MG63 (cell line): ENCODE measurements around the gene SLC25A26. TPM values are rescaled to one million over a fixed set of nuclear protein-coding genes. Genes with fewer than 3 reads are reported as not detected.

Source experiments
- DNase-seq: peaks from one replicate; pipeline ENCODE4 v3.0.0-alpha.2; 2020
- H3K27me3 ChIP-seq: fragments of 250-450 bp; sonication (Bioruptor Pico); 2 replicates; pipeline ENCODE4 v1.5.1; 2020; ENCODE audit warnings: mild to moderate bottlenecking, moderate library complexity
- H3K36me3 ChIP-seq: fragments of 250-450 bp; sonication (Bioruptor Pico); 2 replicates; pipeline ENCODE4 v1.5.1; 2020; ENCODE audit warnings: mild to moderate bottlenecking, moderate library complexity
- H3K4me3 ChIP-seq: fragments of 250-450 bp; sonication (Bioruptor Pico); 2 replicates; pipeline ENCODE4 v1.5.1; 2020; ENCODE audit warnings: mild to moderate bottlenecking, moderate library complexity
- H3K9me3 ChIP-seq: fragments of 250-450 bp; sonication (Bioruptor Pico); 2 replicates; pipeline ENCODE4 v1.5.1; 2020; ENCODE audit warnings: mild to moderate bottlenecking, moderate library complexity
- total RNA-seq: library from RNA; depleted of rRNA; stranded (reverse); fragments of >200 nt; shearing (Covaris generic); gene quantifications from 2 replicates; pipeline ENCODE4 v1.2.3, GENCODE V29; 2014; ENCODE audit warnings: low replicate concordance

SLC25A26 gene
- total RNA-seq, 1 experiment from 2014 or later = 16.9 TPM

DNA sequence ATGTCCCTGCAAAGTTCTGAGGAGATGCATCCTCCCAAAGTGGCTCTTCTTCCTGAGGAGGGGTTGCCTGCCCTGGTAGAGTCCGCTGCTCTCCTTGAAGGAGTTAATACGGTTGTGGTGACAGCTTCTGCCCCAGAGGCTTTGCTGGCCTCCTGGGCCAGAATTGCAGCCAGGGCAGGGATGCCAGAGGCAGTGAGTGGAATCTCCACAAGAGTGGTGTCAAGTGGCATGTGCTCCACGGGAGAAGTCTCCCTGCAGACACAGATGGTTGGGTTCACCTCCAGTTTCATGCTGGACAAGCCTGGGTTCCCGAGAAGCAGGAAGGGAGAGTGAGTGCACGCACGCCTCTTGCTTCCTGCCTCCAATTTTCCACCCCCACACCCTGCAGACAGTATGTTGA, 105.5 kb downstream of the SLC25A26 start:
- Histone ChIP-seq H3K36me3 (no peaks in the 10 kb centered on the region), H3K4me3 (no peak overlapping the region), H3K27me3 (no peaks in the 10 kb centered on the region), H3K9me3 (no peaks in the 10 kb centered on the region)
- no peak for DNase-seq

DNA sequence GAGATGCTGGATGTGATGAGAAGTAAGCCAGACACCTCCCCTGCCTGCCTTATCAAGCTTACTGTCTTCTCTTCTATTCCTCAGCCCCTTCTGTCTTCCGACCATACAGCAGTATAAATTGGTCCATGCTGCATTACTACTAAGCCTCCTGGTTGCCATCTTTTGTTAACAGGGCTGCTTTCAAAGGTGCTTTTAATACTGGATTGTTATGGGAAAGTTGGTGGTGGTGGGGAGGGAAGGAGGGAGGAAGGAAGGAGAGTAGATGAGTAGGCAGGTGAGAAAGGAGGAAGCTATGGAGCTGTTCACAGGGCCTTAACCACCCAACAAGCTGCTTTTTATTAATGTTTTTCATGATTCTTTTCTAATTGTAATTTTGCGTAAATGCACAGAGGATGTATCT, 114.9 kb downstream of the SLC25A26 start:
- Histone ChIP-seq H3K9me3 (no peaks in the 10 kb centered on the region), H3K27me3 (no peaks in the 10 kb centered on the region), H3K4me3 (no peak overlapping the region), H3K36me3 (no peaks in the 10 kb centered on the region)
- DNase-seq = no peak

DNA sequence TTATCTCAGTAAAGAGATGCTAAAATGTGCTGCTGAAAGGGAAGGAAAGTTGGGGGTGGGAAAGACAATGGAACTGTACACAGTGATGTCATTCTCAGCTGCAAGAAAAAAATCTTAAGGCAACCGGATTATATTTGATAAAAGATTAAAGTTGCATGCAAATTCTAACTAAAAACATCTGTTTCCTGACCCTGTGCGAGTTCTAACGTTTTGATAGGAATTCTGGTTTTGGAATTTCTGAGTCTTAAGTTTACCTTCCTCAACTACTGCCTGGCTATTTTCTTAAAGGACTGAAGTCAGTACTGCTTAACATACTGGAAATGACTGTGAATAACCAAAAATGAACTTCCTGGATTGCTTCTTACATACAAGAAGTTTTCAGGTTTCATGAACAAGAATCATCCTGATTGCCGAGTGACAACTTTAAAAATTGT, 115.5 kb downstream of the SLC25A26 start:
- no peak for DNase-seq
- H3K9me3 ChIP-seq = no peaks in the 10 kb centered on the region

DNA sequence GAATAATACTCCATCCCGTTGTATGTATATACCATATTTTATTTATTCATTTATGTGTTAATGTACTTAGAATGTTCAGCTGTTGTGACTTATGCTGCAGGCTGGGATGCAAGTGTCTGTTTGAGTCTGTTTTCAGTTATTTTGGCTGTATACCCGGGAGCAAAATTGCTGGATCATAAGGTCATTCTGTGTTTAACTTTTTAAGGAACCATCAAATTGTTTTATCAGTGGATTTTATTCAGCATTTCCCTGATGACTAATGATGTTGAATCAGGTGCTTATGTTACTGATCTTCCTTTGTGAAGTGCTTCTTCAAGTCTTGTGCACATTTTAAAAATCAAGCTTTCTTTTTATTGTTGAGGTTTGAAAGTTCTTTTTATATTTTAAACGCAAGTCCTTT, 118.1 kb downstream of the SLC25A26 start:
- Histone ChIP-seq H3K36me3 (no peaks in the 10 kb centered on the region), H3K9me3 (no peaks in the 10 kb centered on the region), H3K4me3 (no peak overlapping the region), H3K27me3 (no peaks in the 10 kb centered on the region)
- DNase-seq = no peak

More for the DNA sequence above, 115.5 kb downstream of the SLC25A26 start:
- Histone ChIP-seq H3K27me3 (no peaks in the 10 kb centered on the region), H3K4me3 (no peak overlapping the region), H3K36me3 (no peaks in the 10 kb centered on the region)

DNA sequence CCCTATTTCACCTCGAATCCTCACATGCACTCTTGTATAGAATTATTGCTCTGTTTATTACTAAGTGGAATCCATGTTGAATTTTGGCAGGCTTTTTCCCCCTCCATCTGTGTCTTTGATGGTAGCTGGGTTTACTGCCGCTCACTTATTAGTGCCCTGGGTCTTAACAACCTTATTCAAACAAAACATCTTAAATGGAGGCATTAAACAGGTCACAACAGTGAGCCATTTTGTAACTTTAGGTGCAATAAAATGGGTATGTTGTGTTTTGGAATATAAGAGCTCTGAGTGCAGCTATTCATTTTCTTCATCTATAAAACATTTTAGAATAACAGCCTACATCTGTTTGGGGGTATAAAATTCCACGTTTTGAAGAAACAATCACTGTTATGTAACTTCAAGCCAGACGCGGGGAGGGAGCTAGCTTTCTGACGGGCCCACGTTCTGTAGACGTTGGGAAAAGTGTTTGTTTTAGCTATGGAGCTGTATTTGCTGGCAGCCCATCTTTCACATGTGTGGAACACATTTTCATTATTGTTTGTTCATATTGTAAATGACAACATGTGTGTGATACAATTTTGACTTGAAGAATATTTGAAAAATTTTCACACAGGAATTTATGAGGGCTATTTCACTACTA, 122.0 kb downstream of the SLC25A26 start:
- no peak for DNase-seq

DNA sequence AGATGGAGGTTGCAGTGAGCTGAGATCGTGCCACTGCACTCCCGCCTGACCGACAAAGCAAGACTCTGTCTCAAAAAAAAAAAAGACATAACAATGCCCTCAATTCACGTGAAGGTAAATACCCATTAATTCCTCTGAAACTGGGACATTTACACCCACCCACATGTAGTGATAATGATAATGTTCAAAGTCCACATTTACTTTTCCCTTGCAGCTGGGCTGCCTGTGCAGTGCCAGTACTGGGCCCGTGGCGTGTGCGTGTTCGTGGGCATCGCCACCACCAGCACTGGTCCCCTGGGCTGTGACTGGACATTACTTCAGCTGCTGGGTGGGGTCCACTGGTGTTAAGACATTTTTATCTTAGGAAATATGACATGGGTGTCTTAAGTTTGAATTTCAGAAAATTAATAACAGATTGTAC, 123.6 kb downstream of the SLC25A26 start:
- DNase-seq = no peak
- Histone ChIP-seq H3K36me3 (no peaks in the 10 kb centered on the region), H3K9me3 (no peaks in the 10 kb centered on the region)

More for the DNA sequence above, 122.0 kb downstream of the SLC25A26 start:
- no peak overlapping the region for H3K4me3 ChIP-seq
- H3K9me3 ChIP-seq = no peaks in the 10 kb centered on the region
- H3K27me3 ChIP-seq = no peaks in the 10 kb centered on the region
- no peaks in the 10 kb centered on the region for H3K36me3 ChIP-seq

DNA sequence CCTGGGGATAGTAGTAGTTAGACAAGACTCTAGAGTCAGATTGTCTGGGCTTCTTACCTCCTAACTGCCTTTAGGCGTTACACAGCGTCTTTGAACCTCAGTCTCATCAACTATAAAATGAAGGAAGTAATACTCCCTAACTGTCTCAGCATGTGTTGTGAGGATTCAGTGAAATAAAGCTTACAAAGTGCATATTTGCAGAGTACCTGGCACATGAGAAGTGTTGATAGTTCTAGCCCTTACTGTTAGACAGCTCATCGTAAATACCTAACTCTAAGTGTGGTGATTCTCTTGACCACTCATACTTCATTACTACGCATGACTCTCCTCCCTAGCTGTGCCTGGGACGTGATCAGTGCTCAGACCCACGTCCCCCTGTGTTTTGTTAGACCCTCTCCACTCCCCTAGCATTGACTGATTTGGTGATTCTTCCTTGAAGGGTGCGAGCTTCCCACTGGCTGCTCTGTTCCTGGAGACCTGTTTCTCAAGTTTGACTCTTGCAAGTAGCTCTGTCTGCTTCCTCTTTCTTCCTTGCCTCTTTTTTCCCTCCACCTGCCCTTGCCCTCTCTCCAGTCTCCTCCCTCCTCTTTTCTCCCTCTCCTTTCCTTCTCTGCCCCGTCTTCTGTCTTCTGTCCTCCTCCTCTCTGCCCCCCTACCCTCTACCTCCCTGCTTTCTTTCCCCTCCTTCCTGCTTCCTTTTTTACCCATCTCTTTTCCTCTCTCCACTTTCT, 124.2 kb downstream of the SLC25A26 start:
- H3K27me3 ChIP-seq = no peaks in the 10 kb centered on the region
- DNase-seq = no peak
- H3K4me3 ChIP-seq = no peak overlapping the region

More for the DNA sequence above, 123.6 kb downstream of the SLC25A26 start:
- Histone ChIP-seq H3K4me3 (no peak overlapping the region), H3K27me3 (no peaks in the 10 kb centered on the region)

DNA sequence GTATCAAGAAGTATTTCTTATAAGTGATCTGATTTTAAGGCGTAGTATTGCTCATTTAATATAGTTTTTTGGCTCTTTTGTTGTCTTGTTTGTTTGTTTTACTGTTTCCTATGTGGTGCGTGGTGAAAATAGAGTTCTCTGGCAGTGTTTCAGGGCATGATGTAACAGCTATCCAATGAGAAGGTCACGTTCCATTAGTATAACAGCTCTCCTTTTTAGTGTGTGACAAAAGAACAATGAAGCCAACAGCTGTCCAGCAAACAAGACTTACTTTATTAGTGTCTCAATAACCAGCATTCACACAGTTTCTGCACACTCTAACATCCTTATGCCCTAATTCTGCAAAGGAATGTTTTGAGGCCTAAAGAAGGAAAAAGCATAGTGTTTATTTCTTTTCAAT, 127.9 kb downstream of the SLC25A26 start:
- Histone ChIP-seq H3K27me3 (no peaks in the 10 kb centered on the region), H3K4me3 (no peak overlapping the region), H3K9me3 (no peaks in the 10 kb centered on the region), H3K36me3 (no peaks in the 10 kb centered on the region)
- no peak for DNase-seq

More for the DNA sequence above, 124.2 kb downstream of the SLC25A26 start:
- Histone ChIP-seq H3K36me3 (no peaks in the 10 kb centered on the region), H3K9me3 (no peaks in the 10 kb centered on the region)

DNA sequence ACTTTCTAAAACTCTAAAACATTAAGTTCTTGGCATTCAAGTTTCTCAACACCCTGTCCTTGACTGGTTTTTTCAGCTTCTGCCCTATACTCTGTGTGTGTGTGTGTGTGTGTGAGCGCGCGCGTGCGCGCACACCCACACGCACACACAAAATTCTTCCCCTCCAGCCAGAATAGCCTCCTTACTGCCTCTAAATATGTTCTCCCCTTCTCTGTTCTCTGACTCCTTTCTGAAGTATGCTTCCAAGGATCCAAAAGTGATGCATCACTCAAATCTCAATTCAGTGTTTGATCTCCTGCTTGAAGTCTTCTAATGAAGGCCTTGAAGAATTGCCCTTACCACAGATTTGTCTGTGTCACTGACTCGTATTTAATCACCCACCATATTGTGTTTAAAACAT, 129.8 kb downstream of the SLC25A26 start:
- H3K4me3 ChIP-seq = no peak overlapping the region
- no peaks in the 10 kb centered on the region for H3K27me3 ChIP-seq
- no peaks in the 10 kb centered on the region for H3K36me3 ChIP-seq
- no peaks in the 10 kb centered on the region for H3K9me3 ChIP-seq
- DNase-seq = no peak

DNA sequence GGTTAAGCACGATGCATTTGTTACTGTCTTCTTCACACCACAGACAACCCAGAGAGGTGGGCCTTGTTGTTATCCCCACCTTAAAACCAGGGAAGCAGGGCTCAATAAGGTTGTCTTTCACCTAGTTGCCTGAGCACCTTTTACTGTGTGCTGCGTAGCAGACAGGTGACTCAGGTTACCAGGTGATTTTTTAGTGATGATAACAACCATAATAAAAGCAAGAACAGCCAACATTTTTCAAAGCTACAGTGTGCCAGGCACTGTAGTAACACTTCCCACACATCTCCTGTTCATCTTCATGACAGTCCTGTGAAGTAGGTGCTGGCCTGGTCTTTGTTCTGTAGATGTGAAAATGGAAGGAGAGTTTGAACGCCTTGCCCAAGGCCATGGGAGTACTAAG, 132.2 kb downstream of the SLC25A26 start:
- Histone ChIP-seq H3K36me3 (no peaks in the 10 kb centered on the region), H3K4me3 (no peak overlapping the region), H3K9me3 (no peaks in the 10 kb centered on the region), H3K27me3 (no peaks in the 10 kb centered on the region)
- no peak for DNase-seq

DNA sequence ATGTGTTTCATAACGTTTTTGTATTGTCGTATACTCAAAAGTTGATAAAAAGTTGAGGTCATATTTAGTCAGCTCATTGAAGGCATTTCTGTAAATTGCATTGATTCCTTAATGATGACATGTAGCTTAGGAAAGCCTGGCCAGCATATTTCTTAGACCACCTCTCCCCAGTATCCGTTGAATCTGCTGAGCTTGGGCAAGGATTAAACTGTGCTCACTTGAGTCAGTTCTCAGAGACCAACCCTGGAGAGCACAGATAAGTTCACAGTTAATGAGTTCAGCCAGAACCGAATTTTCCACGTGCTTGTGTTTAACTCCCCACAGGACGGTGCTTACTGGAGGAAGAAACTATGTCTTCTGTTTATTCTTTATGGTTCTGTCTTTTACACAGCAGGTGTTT, 132.7 kb downstream of the SLC25A26 start:
- Histone ChIP-seq H3K9me3 (no peaks in the 10 kb centered on the region), H3K36me3 (no peaks in the 10 kb centered on the region), H3K4me3 (no peak overlapping the region), H3K27me3 (no peaks in the 10 kb centered on the region)
- DNase-seq = no peak

DNA sequence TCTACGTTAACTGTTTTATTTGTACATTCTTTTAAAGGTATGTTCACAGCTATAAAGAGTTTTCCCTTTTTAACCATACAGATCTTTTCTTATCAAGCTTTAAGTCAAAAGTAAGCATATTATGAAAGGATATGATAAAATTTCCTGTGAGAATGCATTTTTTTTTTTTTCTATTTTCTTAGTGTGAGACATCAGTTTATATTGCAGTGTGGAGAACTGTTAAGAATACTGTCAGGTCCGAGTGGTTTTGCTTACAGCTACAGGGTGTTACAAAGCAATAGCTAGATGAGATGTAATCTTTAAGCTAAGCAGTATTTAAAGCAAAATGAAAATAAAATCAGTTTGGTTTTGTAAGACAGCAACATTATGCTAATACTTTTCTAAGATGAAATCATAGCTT, 133.2 kb downstream of the SLC25A26 start:
- no peak overlapping the region for H3K4me3 ChIP-seq
- no peak for DNase-seq
- H3K27me3 ChIP-seq = no peaks in the 10 kb centered on the region
- H3K9me3 ChIP-seq = no peaks in the 10 kb centered on the region
- H3K36me3 ChIP-seq = no peaks in the 10 kb centered on the region

DNA sequence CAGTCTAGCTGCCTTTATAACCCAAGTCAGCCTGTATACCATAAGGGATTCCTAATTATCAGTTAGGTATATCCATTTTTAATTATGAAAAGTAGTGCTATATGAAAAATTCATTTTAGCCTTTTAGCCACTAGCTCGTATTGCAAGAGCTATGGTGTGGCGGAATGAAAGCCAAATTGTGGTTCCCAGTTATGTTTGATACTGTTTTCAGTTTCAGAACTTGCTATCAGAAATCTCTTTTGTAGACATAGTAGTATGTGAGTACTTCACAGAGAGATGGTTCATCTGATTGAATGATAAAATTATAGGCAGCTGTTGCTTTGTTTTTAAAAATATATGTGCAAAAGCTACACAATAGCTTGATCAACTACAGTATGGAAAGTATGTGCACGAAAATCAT, 134.6 kb downstream of the SLC25A26 start:
- no peaks in the 10 kb centered on the region for H3K27me3 ChIP-seq
- H3K9me3 ChIP-seq = no peaks in the 10 kb centered on the region
- no peak overlapping the region for H3K4me3 ChIP-seq
- DNase-seq = no peak
- no peaks in the 10 kb centered on the region for H3K36me3 ChIP-seq

DNA sequence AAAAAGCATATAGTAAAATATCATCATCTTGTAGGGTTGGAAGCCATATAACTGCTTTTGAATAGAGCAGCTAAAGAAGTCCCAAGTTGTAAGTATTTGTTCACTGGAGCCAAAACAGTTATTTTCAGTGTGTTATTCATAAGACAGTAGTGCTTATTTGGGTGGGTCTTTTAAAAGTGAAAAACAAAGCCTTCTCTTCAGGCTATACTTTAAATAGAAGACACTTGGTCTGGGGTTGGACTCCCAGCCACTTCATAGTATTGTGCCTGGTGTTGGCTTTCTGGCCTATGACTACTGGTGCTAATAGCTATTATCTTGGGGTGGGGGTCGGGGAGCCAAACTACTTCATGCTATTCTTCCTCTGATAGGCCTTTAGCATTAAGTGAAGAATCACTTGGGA, 135.2 kb downstream of the SLC25A26 start:
- H3K4me3 ChIP-seq = no peak overlapping the region

DNA sequence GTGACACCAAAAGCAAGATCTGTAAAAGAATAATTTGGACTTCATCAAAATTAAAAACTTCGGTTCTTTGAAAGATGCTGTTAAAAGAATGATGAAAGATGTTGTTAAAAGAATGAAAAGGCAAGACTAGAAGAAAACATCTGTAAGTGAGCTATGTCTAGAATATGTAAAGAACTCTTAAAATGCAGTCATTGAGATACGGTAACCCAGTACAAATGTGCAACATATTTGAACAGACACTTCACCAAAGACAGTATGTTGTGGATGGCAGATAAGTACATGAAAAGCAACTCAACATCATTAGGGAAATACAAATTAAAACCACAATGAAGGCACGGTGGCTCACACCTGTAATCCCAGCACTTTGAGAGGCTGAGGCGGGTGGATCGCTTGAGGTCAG, 140.6 kb downstream of the SLC25A26 start:
- no peak for DNase-seq
- no peaks in the 10 kb centered on the region for H3K9me3 ChIP-seq
- H3K27me3 ChIP-seq = no peaks in the 10 kb centered on the region
- H3K4me3 ChIP-seq = no peak overlapping the region
- no peaks in the 10 kb centered on the region for H3K36me3 ChIP-seq

More for the DNA sequence above, 135.2 kb downstream of the SLC25A26 start:
- DNase-seq = no peak
- no peaks in the 10 kb centered on the region for H3K27me3 ChIP-seq
- no peaks in the 10 kb centered on the region for H3K36me3 ChIP-seq
- no peaks in the 10 kb centered on the region for H3K9me3 ChIP-seq

DNA sequence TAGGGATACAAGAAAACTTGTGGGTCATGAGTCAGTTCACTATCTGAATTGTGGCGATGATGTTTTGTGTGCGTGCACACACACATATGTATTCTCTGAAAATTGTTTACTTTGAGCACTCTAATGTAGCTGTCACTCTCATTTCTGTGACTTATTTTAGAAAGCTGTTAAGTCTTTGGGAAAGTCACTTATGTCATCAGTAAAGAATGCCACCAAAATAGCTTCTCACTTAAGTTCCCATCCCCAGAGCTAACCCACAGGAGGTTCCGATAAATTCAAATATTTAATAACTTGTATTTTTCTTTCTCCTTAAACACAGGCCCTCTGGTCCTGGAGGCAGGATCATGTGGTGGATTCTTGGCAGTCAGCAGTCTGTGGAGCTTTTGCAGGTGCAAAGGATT, 141.7 kb downstream of the SLC25A26 start:
- no peak for DNase-seq
- H3K36me3 ChIP-seq = no peaks in the 10 kb centered on the region
- H3K9me3 ChIP-seq = no peaks in the 10 kb centered on the region
- no peaks in the 10 kb centered on the region for H3K27me3 ChIP-seq
- no peak overlapping the region for H3K4me3 ChIP-seq

DNA sequence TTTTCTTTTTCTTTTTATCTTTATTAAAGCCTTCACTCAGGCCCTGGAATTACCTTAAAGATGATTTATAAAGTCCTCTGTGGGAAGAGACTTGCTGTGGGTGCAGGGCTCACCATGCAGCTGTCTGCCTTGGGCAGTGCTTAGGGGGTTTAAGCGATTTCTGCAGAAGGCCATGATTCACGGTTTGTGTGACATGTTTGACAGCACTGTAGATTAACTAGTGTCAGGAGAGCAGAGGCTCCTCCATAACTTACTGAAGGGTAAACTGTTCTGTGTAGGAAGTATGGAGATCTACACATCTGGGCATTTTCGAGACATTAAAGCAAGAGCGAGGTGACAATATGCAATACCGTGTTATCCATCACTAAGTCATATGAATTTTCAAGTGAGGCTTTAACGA, 142.3 kb downstream of the SLC25A26 start:
- Histone ChIP-seq H3K36me3 (no peaks in the 10 kb centered on the region), H3K9me3 (no peaks in the 10 kb centered on the region), H3K27me3 (no peaks in the 10 kb centered on the region), H3K4me3 (no peak overlapping the region)
- DNase-seq = no peak

DNA sequence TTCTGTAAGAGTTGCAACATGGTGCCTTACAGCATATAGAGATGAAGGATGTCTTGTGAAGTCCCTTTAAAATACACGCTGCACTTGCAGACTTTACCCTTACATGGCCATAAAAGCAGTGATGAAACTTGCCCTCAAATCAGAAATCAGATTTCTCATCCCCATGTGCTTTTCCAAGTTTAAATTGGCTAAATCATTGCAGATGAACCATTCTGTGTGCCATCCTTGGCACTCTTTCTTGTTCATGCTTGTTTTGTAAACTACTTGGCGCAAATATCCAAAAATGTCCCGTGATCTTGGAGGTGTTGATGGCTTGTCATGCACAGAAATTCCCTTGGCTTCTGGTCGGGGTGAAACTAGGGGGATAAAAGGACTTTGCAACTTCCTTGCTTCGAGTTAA, 144.3 kb downstream of the SLC25A26 start:
- H3K9me3 ChIP-seq = no peaks in the 10 kb centered on the region
- DNase-seq = no peak
- no peaks in the 10 kb centered on the region for H3K27me3 ChIP-seq

More for the DNA sequence above, 144.3 kb downstream of the SLC25A26 start:
- H3K4me3 ChIP-seq = no peak overlapping the region
- no peaks in the 10 kb centered on the region for H3K36me3 ChIP-seq
